Measurements from ENCODE around the gene EML4.
"Not testable (repeated sequence)": the region's sequence is repeated elsewhere in the genome, so short reads cannot be mapped to it uniquely, and the experiment has no call there.

The EML4 gene

GRCh38 chr2:42172020-42172419 lies 2.9 kb downstream of the EML4 start:
- TF ChIP-seq CTCF (conservative IDR thresholded peaks at IDR 0.05; ENCODE audit: low read length), result no peak
- no peak for TF ChIP-seq EZH2phosphoT487 (IDR thresholded peaks at IDR 0.05; ENCODE audit: borderline replicate concordance)
- H3F3A ChIP-seq (ENCODE audit: low read depth), result no peaks in the 10 kb centered on the region
- no peaks in the 10 kb centered on the region for H3K27me3 ChIP-seq (ENCODE audit: insufficient read depth, low read length, poor library complexity, severe bottlenecking)
- H3K9me3 ChIP-seq (ENCODE audit: insufficient read depth, low read depth, low read length), result no peaks in the 10 kb centered on the region
- peaks cover 73% of the 10 kb centered on the region for H3K79me2 ChIP-seq (ENCODE audit: insufficient read depth, low read length)
- H3K4me1 ChIP-seq (ENCODE audit: insufficient read depth, low read length, poor library complexity, severe bottlenecking), result peaks cover 32% of the 10 kb centered on the region
- no peak overlapping the region for H2AFZ ChIP-seq (ENCODE audit: low read length)
- no peaks in the 10 kb centered on the region for H3K9me2 ChIP-seq (replicated peaks; ENCODE audit: low read depth, low read length)
- H3K9ac ChIP-seq (ENCODE audit: low read depth, low read length, poor library complexity, severe bottlenecking), result peak overlapping the region; percentile 83
- H3K4me3 ChIP-seq (ENCODE audit: low read length, poor library complexity, severe bottlenecking), result peak overlapping the region; percentile 89
- peak overlapping the region; percentile 82 for H3K4me2 ChIP-seq (ENCODE audit: low read depth, low read length, poor library complexity, severe bottlenecking)
- no peaks in the 10 kb centered on the region for H3K36me3 ChIP-seq (ENCODE audit: insufficient read depth, low read length)
- peaks cover 40% of the 10 kb centered on the region for H4K20me1 ChIP-seq (ENCODE audit: insufficient read depth, low read length, poor library complexity, severe bottlenecking)

GRCh38 chr2:42172566-42172965 lies 3.4 kb downstream of the EML4 start:
- Histone ChIP-seq H3K9me2 (replicated peaks; ENCODE audit: low read depth, low read length) (no peaks in the 10 kb centered on the region), H3K9ac (ENCODE audit: low read depth, low read length, poor library complexity, severe bottlenecking) (peak overlapping the region; percentile 83), H3K4me3 (ENCODE audit: low read length, poor library complexity, severe bottlenecking) (peak overlapping the region; percentile 89), H3K4me1 (ENCODE audit: insufficient read depth, low read length, poor library complexity, severe bottlenecking) (peaks cover 32% of the 10 kb centered on the region), H2AFZ (ENCODE audit: low read length) (no peak overlapping the region), H3F3A (ENCODE audit: low read depth) (no peaks in the 10 kb centered on the region), H3K79me2 (ENCODE audit: insufficient read depth, low read length) (peaks cover 78% of the 10 kb centered on the region), H3K9me3 (ENCODE audit: insufficient read depth, low read depth, low read length) (no peaks in the 10 kb centered on the region), H3K36me3 (ENCODE audit: insufficient read depth, low read length) (no peaks in the 10 kb centered on the region), H3K27me3 (ENCODE audit: insufficient read depth, low read length, poor library complexity, severe bottlenecking) (no peaks in the 10 kb centered on the region), H4K20me1 (ENCODE audit: insufficient read depth, low read length, poor library complexity, severe bottlenecking) (peaks cover 40% of the 10 kb centered on the region), H3K4me2 (ENCODE audit: low read depth, low read length, poor library complexity, severe bottlenecking) (peak overlapping the region; percentile 82)
- TF ChIP-seq EZH2phosphoT487 (IDR thresholded peaks at IDR 0.05; ENCODE audit: borderline replicate concordance), result no peak
- no peak for TF ChIP-seq CTCF (conservative IDR thresholded peaks at IDR 0.05; ENCODE audit: low read length)

- H3K36me3 ChIP-seq (ENCODE audit: insufficient read depth, low read length); H3K9me3 ChIP-seq (ENCODE audit: insufficient read depth, low read depth, low read length); H2AFZ ChIP-seq (ENCODE audit: low read length); H3K27me3 ChIP-seq (ENCODE audit: insufficient read depth, low read length, poor library complexity, severe bottlenecking); H3K9me2 ChIP-seq (replicated peaks; ENCODE audit: low read depth, low read length); H3F3A ChIP-seq (ENCODE audit: low read depth): not testable (repeated sequence)
- Histone ChIP-seq H3K4me3 (ENCODE audit: low read length, poor library complexity, severe bottlenecking) (peak overlapping the region; percentile 89), H3K9ac (ENCODE audit: low read depth, low read length, poor library complexity, severe bottlenecking) (peak overlapping the region; percentile 83), H3K79me2 (ENCODE audit: insufficient read depth, low read length) (peaks cover 87% of the 10 kb centered on the region), H4K20me1 (ENCODE audit: insufficient read depth, low read length, poor library complexity, severe bottlenecking) (peaks cover 40% of the 10 kb centered on the region), H3K4me1 (ENCODE audit: insufficient read depth, low read length, poor library complexity, severe bottlenecking) (peaks cover 32% of the 10 kb centered on the region), H3K4me2 (ENCODE audit: low read depth, low read length, poor library complexity, severe bottlenecking) (peak overlapping the region; percentile 82)
Observed at GRCh38 chr2:42173467-42173866, 4.3 kb downstream of the EML4 start.

- Histone ChIP-seq H2AFZ (ENCODE audit: low read length) (no peak overlapping the region), H3K9me2 (replicated peaks; ENCODE audit: low read depth, low read length) (no peaks in the 10 kb centered on the region), H3K79me2 (ENCODE audit: insufficient read depth, low read length) (peaks cover 93% of the 10 kb centered on the region), H3K4me2 (ENCODE audit: low read depth, low read length, poor library complexity, severe bottlenecking) (peak overlapping the region; percentile 1), H3K9ac (ENCODE audit: low read depth, low read length, poor library complexity, severe bottlenecking) (no peak overlapping the region), H3K4me1 (ENCODE audit: insufficient read depth, low read length, poor library complexity, severe bottlenecking) (peaks cover 27% of the 10 kb centered on the region), H3K9me3 (ENCODE audit: insufficient read depth, low read depth, low read length) (no peaks in the 10 kb centered on the region), H3K36me3 (ENCODE audit: insufficient read depth, low read length) (no peaks in the 10 kb centered on the region), H3F3A (ENCODE audit: low read depth) (no peaks in the 10 kb centered on the region), H3K27me3 (ENCODE audit: insufficient read depth, low read length, poor library complexity, severe bottlenecking) (no peaks in the 10 kb centered on the region), H3K4me3 (ENCODE audit: low read length, poor library complexity, severe bottlenecking) (no peak overlapping the region), H4K20me1 (ENCODE audit: insufficient read depth, low read length, poor library complexity, severe bottlenecking) (peaks cover 23% of the 10 kb centered on the region)
- no peak for TF ChIP-seq CTCF (conservative IDR thresholded peaks at IDR 0.05; ENCODE audit: low read length)
- no peak for TF ChIP-seq EZH2phosphoT487 (IDR thresholded peaks at IDR 0.05; ENCODE audit: borderline replicate concordance)
Observed at GRCh38 chr2:42176992-42177738, 8.0 kb downstream of the EML4 start.
